Small intestine (tissue), 7 donors: ENCODE data around the gene GPR18. TPM values are rescaled to one million over a fixed set of nuclear protein-coding genes. Genes with fewer than 3 reads are reported as not detected.

Source experiments
- DNase-seq, 2 donors: peaks; one replicate each; pipeline versions ENCODE4 v3.0.0 to v3.0.0-alpha.2; 2013
- FAIRE-seq: peaks from 2 replicates; lab custom pipeline; 2012; peaks lifted over from hg19 to GRCh38; lab: Jason Lieb, UNC
- H3K27ac ChIP-seq, 3 donors: one replicate each; pipeline ENCODE4 v1.5.1; 2013; ENCODE audit warnings: low read length in 2 of 3, mild to moderate bottlenecking in 2 of 3, control low read depth in 1 of 3, inconsistent platforms in 1 of 3, low read depth in 1 of 3, moderate library complexity in 1 of 3
- H3K27me3 ChIP-seq, 3 donors: one replicate each; pipeline ENCODE4 v1.6.1; 2013; ENCODE audit warnings: low read length in 3 of 3, inconsistent platforms in 1 of 3; ENCODE audit not compliant: control insufficient read depth in 3 of 3, insufficient read depth in 3 of 3
- H3K36me3 ChIP-seq, 3 donors: one replicate each; pipeline ENCODE4 v1.6.1; 2013; ENCODE audit warnings: low read length in 3 of 3, inconsistent platforms in 1 of 3, low read depth in 1 of 3, mild to moderate bottlenecking in 1 of 3, moderate library complexity in 1 of 3; ENCODE audit not compliant: control insufficient read depth in 3 of 3, insufficient read depth in 2 of 3
- H3K4me1 ChIP-seq, 3 donors: one replicate each; pipeline ENCODE4 v1.6.1; 2013; ENCODE audit warnings: low read length in 2 of 3, inconsistent platforms in 1 of 3, low read depth in 1 of 3, mild to moderate bottlenecking in 1 of 3, moderate library complexity in 1 of 3; ENCODE audit not compliant: control insufficient read depth in 3 of 3, insufficient read depth in 2 of 3
- H3K4me3 ChIP-seq, 3 donors: one replicate each; pipeline ENCODE4 v1.5.1; 2013; ENCODE audit warnings: low read length in 3 of 3, control low read depth in 1 of 3, inconsistent platforms in 1 of 3, low read depth in 1 of 3, mild to moderate bottlenecking in 1 of 3, moderate library complexity in 1 of 3
- H3K9me3 ChIP-seq, 2 donors: one replicate each; pipeline ENCODE4 v1.6.1; 2013; ENCODE audit warnings: low read depth in 1 of 2, low read length in 1 of 2; ENCODE audit not compliant: control insufficient read depth in 2 of 2, insufficient read depth in 1 of 2
- WGBS, 3 donors: extraction: QIAGEN DNeasy Blood & Tissue Kit; methylation state at CpG; one replicate each; pipeline ENCODE4 v1.1.7; 2013; 5-methylcytosine and 5-hydroxymethylcytosine counted together
- polyA plus RNA-seq, 4 donors: library from polyadenylated mRNA; stranded (reverse) in 3 of 4; unstranded in 1 of 4; fragments of 200-250 nt in 3 of 4; fragments of 120-200 nt in 1 of 4; gene quantifications; one replicate each; pipeline versions ENCODE4 v1.2.1 to v1.2.3, GENCODE V29; 2013
- donor health status: healthy with polysubstance abuse.
- donor health status: control.
- donor health status: control.
- donor health status: Bipolar disorder and iron deficiency.
- donor health status: healthy.

GPR18 gene
- polyA plus RNA-seq, 4 donors = 0.54 to 1.1 (median 0.66) TPM; not detected in 1

DNA sequence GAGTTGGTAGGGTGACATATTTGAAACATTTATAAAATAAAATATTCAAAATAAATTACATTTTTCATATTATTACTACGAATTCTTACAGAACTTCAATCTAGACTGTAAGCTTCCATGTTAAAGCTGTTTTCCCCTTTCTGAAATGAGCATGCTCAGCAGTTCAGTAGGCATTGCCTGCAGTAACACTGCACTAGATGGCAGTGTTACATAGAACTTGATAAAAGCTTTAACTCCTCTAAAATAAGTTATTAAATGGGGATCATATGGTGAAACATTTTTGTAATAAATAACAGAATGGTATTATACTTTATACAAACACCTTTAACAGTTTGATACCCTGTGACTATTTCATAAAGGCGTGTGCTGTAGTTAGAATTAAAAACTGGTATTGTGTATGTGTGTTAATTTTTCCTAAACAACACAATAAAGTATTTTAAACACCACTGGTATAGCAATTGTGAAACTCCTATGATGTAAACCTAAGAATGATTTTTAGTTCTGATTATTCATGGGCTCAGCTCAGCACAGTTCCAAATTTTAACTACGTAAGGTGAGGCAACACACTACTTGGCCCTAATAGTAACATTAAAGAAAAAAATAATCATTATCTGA is 11.6 kb upstream of the GPR18 start:
- Histone ChIP-seq H3K9me3 (peaks cover 0 to 9% of the 10 kb centered on the region in 2 donors), H3K27me3 (no peaks in the 10 kb centered on the region), H3K4me3 (no peak overlapping the region), H3K27ac (no peak overlapping the region), H3K36me3 (peaks cover 0 to 9% (median 1%) of the 10 kb centered on the region in 3 donors), H3K4me1 (no peaks in the 10 kb centered on the region)
- DNase-seq (peak; percentile 50 to 54), FAIRE-seq (peak; percentile 36)
- 62 to 80% (median 65%) methylated on average over 3 of the region's 3 CpGs for WGBS, 3 donors

DNA sequence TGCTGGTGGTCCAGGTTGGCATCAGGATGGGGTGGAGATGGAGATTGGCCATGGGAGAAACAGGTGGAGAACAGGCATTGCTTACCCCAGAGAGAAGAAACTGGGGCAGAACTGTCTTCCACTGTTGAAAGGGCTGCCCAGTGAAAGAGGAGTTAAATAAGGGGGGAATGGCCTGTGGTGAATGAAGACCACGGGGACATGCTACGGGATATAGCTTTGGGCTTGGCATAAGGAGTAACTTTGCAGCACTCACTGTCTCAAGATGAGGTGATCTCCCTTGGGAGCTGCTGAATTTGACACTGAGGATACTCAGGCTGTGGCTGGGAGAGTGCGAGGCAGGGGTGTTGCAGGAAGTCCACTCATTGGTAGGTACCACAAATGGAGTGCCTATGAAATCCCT is 10.6 kb upstream of the GPR18 start:
- peaks cover 0 to 13% (median 1%) of the 10 kb centered on the region in 3 donors for H3K36me3 ChIP-seq
- no peak for DNase-seq
- H3K4me1 ChIP-seq = no peaks in the 10 kb centered on the region
- 87 to 98% (median 89%) methylated on average over 3 of the region's 3 CpGs for WGBS, 3 donors
- H3K27me3 ChIP-seq = no peaks in the 10 kb centered on the region
- no peak for FAIRE-seq
- H3K9me3 ChIP-seq = peaks cover 0 to 9% of the 10 kb centered on the region in 2 donors
- H3K27ac ChIP-seq = no peak overlapping the region
- H3K4me3 ChIP-seq = no peak overlapping the region

DNA sequence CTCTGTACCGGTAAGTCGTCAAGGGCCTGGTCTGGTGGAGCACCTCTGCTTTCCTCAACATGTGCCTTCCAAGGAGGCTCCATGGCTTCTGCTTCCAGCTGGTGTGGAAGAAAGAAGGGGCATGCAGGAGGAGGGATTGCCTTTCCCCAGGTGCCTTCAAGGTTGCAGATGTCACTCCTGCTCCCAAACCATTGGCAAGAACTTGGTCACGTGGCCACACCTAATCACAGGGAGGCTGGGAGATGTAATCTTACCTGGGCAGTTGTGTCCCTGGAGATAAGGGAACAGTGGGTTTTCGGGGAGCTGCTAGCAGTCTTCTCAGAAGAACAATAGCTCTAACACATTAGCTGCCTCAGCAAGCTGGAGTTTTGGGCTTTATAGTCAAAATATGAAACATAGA is 9.7 kb upstream of the GPR18 start:
- H3K27me3 ChIP-seq = no peaks in the 10 kb centered on the region
- DNase-seq = no peak
- H3K4me1 ChIP-seq = no peaks in the 10 kb centered on the region
- 79 to 83% (median 82%) methylated on average over 4 of the region's 4 CpGs for WGBS, 3 donors
- FAIRE-seq = no peak
- H3K4me3 ChIP-seq = no peak overlapping the region
- H3K9me3 ChIP-seq = peaks cover 0 to 9% of the 10 kb centered on the region in 2 donors
- peaks cover 0 to 13% (median 1%) of the 10 kb centered on the region in 3 donors for H3K36me3 ChIP-seq
- H3K27ac ChIP-seq = no peak overlapping the region

DNA sequence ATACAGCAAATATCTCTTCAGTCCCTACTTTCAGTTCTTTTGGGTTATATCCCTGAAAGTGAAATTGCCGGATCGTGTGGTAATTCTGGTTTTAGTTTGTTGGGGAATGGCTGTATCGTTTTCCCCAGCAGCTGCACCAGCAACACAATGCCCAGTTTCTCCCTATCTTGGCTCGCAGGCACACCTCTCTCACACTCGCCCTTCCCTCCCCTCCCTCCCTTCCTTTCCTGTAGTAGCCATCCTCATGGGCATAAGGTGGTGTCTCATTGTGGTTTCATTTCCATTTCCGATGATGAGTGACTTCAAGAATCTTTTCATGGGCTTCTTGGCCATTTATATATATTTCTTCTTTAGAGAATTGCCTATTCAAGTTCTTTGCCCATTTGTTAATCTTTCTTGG is 8.6 kb upstream of the GPR18 start:
- DNase-seq (no peak), FAIRE-seq (no peak)
- no peaks in the 10 kb centered on the region for H3K4me1 ChIP-seq
- no peak overlapping the region for H3K27ac ChIP-seq
- H3K27me3 ChIP-seq = no peaks in the 10 kb centered on the region
- H3K4me3 ChIP-seq = no peak overlapping the region
- H3K9me3 ChIP-seq = no peaks in the 10 kb centered on the region
- peaks cover 0 to 13% (median 1%) of the 10 kb centered on the region in 3 donors for H3K36me3 ChIP-seq
- WGBS, 3 donors = 85 to 88% (median 87%) methylated on average over 6 of the region's 6 CpGs

DNA sequence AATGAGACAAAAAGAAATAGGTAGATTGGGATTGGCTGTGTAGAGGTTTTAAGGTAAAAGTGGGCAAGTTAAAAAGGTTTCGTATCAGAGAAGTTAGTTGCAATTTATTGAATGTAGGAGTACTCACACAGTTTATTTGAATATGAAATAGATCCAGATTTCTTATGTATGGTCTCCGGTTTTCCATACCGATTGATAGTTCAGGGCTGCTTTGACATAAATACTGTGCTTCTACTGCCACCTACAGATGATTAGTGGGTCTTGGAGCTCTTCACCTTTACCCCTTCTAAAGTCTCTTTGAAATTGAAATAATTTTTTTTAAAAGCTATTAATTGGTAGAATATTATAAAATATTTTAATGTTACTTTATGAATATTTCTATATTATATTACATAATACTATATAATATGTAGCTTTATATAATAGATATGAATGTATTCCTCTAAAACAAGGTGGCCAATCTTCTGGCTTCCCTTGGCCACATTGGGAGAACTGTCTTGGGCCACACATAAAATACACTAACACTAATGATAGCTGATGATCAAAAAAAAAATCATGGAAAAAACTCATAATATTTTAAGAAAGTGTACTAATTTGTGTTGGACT is 7.7 kb upstream of the GPR18 start:
- H3K36me3 ChIP-seq = peaks cover 1 to 13% (median 3%) of the 10 kb centered on the region in 3 donors
- H3K4me1 ChIP-seq = peaks cover 0 to 3% (median 0%) of the 10 kb centered on the region in 3 donors
- DNase-seq (peak; percentile 61 to 65), FAIRE-seq (peak; percentile 72)
- no peak overlapping the region for H3K4me3 ChIP-seq
- no peak overlapping the region for H3K27ac ChIP-seq
- no peaks in the 10 kb centered on the region for H3K27me3 ChIP-seq
- no peaks in the 10 kb centered on the region for H3K9me3 ChIP-seq
- WGBS, 3 donors = 14 to 29% (median 29%) methylated on average over 3 of the region's 3 CpGs

DNA sequence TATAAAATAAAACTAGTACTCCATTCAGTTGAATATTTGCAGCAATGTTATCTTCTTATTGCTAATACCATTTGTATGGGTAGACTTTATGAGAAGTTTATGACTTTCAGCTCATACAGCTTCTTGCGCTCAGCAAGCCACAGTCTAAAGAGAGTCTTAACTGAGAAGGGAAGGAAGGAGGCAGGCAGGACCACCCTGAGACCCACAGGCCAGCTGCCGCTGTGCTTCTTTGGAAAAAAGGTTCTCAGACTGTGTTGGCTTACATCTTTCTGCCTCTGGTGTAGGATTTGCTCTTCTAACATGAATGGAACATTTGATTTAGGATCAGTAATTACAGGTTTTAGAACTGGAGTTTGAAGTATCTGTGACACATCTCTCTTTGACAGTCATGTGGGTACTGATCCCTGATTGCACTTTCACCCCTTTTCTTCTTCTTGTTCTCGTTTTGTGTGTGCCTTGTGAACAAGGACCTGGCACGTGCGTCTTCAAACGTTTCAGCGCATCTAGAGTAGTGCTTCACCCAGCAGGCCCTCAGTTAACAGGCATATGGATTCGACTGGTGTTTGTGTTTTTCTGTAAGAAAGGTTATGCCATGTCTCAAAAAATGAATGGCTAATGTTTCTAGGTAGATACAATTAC is 7.1 kb upstream of the GPR18 start:
- FAIRE-seq (no peak), DNase-seq (no peak)
- Histone ChIP-seq H3K36me3 (peaks cover 1 to 14% (median 3%) of the 10 kb centered on the region in 3 donors), H3K4me1 (peaks cover 0 to 3% (median 0%) of the 10 kb centered on the region in 3 donors), H3K9me3 (no peaks in the 10 kb centered on the region), H3K4me3 (no peak overlapping the region), H3K27ac (no peak overlapping the region), H3K27me3 (no peaks in the 10 kb centered on the region)
- 72 to 77% (median 73%) methylated on average over 8 of the region's 8 CpGs for WGBS, 3 donors

DNA sequence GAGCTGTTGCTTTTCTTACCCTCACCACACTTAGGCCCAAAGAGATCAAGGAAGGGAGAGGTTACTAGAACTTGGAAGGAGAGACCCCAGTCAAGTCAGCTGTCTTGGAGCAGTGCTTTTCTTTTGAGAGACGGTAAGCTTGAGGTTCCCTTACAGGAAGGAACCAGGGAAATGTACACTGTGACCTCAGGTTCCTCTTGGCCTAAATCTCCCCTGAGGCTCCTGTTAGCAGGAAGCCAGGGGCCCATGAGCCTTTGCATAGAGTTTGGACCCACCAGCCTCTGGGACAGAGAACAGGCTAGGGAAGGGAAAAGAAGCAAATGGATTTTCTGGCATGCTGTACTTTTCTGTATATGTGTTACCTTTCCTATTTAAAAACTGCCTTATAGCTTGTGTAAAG is 5.9 kb upstream of the GPR18 start:
- peaks cover 3 to 19% (median 4%) of the 10 kb centered on the region in 3 donors for H3K36me3 ChIP-seq
- 33 to 75% (median 55%) methylated on average over 1 of the region's 1 CpG for WGBS, 3 donors
- H3K4me3 ChIP-seq = no peak overlapping the region
- no peak for FAIRE-seq
- peaks cover 0 to 6% (median 0%) of the 10 kb centered on the region in 3 donors for H3K4me1 ChIP-seq
- no peaks in the 10 kb centered on the region for H3K9me3 ChIP-seq
- H3K27me3 ChIP-seq = no peaks in the 10 kb centered on the region
- DNase-seq = no peak
- peak overlapping the region in 1 of 3 donors; percentile 0 for H3K27ac ChIP-seq

DNA sequence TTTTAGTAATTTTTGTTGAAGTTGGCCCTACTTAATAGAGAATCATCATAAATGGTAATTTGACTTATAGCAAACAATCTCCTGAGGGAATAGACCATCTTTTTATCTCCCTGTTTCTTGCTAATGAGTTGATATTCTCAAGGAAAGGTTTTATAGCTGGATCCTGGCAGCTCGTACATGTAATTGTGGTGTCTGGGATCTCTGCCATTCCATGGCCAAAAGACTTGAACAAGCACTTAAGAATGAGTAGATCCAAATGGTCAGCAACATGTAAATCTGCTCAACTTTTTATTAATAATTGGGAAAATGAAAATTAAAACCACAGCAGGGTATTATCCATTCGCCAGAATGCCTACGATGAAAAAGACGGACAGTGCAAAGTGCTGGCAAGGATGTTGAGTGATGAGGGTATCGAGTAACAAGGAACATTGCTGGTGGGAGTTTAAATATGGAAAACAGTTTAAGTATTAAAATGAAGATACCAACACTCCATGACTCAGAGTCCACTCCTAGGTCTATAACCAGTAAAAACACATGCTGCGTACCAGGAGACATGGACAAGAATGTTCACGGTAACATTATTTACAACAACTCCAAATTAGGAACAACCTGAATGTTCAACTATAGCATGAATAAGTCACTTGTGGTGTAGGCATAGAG is 5.1 kb upstream of the GPR18 start:
- Histone ChIP-seq H3K9me3 (no peaks in the 10 kb centered on the region), H3K36me3 (peaks cover 3 to 16% (median 4%) of the 10 kb centered on the region in 3 donors), H3K4me1 (peaks cover 0 to 6% (median 0%) of the 10 kb centered on the region in 3 donors), H3K4me3 (no peak overlapping the region), H3K27ac (no peak overlapping the region), H3K27me3 (no peaks in the 10 kb centered on the region)
- 78 to 95% (median 88%) methylated on average over 7 of the region's 7 CpGs for WGBS, 3 donors
- FAIRE-seq = no peak
- no peak for DNase-seq
